Measurements from ENCODE around the gene DCTD.

DNA sequence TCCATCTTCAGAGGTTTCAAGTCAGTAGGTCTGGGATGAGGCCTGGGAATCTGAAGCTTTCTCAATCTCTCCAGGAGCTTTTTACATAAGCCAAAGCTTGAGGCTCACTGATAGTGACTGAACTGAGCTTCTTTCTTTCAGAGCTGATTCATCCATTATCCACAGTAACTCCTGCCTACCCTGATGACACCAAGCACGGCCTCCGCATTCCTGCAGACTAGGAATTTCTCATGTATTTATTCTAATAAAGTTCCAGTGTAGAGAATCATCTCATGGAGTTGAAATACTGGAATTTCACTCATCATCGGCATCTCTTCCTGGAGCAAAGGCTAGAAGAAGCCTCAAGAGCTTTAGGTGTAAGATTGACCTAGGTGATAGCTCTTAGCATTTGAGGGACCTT is 12.1 kb upstream of the DCTD start:
- TF ChIP-seq, protein P1, sequence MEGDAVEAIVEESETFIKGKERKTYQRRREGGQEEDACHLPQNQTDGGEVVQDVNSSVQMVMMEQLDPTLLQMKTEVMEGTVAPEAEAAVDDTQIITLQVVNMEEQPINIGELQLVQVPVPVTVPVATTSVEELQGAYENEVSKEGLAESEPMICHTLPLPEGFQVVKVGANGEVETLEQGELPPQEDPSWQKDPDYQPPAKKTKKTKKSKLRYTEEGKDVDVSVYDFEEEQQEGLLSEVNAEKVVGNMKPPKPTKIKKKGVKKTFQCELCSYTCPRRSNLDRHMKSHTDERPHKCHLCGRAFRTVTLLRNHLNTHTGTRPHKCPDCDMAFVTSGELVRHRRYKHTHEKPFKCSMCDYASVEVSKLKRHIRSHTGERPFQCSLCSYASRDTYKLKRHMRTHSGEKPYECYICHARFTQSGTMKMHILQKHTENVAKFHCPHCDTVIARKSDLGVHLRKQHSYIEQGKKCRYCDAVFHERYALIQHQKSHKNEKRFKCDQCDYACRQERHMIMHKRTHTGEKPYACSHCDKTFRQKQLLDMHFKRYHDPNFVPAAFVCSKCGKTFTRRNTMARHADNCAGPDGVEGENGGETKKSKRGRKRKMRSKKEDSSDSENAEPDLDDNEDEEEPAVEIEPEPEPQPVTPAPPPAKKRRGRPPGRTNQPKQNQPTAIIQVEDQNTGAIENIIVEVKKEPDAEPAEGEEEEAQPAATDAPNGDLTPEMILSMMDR (IDR thresholded peaks at IDR 0.05) = no peak
- no peak for TF ChIP-seq EZH2 (IDR thresholded peaks at IDR 0.05)
- TF ChIP-seq EZH2phosphoT487 (IDR thresholded peaks at IDR 0.05) = no peak
